ENCODE data around the gene LGALS9C.
"Not testable (repeated sequence)": the region's sequence is repeated elsewhere in the genome, so short reads cannot be mapped to it uniquely, and the experiment has no call there.

LGALS9C gene

DNA sequence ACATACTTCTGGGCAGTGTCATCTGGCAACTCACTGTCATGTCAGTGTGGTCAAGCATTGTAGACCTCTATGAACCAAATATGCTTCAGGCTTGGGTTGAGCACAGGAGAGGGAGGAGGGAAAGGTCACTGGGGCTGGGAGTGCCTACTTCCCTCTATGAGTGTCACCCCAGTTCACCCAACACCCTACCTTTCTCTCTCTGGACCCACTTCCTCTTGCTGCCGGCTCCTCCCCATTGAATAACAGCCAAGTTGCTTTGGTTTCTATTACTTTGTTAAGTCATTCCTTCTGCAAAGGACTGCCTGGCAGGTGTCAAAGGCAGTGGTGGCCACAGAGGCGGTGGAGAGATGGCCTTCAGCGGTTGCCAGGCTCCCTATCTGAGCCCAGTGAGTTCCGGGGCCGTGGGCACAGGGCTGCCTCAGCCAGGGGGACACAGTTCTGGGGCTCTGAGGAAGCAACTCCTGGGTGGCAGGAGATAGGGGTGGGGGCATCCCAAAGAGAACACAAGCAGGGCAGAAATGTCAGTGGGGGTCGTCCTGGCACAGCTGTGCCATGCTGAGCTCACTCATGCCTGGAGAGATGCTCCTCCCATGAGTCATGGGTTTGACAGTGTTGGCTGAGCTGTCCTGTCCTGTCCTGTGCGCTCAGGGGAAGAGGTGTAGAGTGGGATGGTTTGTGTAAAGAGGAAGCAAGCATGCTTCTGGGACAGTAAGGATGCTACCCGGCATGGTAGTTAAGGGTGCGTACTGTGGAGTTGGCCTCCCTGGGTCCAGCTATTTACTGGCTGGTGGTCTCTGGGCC is at the start of gene LGALS9C:
TSS of gene LGALS9C (plus strand) at position 282 of the 801 bp plus-strand sequence. CDS start at position 348, 66 bp downstream.
- DNase-seq (ENCODE audit: low read depth): peak; percentile 70
- H3K4me3 ChIP-seq (ENCODE audit: low read depth, low read length): not testable (repeated sequence)

DNA sequence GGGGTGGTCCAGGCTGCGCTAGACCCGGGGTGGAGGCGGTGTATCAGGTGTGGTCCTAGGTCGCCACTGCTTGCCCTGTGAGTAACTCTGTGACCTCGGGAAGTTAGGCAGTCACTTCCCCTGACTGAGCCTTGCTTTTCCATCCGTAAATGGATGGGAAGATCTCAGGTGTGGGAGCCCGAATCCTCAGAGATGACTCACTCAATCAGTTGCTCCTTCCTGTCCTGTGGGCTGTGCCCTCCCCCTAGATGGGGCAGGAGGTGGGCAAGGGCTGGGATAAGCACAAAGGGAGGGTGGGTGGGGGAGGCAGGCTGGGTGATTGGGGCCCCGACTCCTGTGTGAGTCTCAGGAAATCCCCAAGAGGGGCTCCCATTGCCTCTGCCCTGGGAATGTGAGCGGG is 44.4 kb upstream of the LGALS9C start:
- DNase-seq (ENCODE audit: low read depth); H3K4me3 ChIP-seq (ENCODE audit: low read depth, low read length): not testable (repeated sequence)

DNA sequence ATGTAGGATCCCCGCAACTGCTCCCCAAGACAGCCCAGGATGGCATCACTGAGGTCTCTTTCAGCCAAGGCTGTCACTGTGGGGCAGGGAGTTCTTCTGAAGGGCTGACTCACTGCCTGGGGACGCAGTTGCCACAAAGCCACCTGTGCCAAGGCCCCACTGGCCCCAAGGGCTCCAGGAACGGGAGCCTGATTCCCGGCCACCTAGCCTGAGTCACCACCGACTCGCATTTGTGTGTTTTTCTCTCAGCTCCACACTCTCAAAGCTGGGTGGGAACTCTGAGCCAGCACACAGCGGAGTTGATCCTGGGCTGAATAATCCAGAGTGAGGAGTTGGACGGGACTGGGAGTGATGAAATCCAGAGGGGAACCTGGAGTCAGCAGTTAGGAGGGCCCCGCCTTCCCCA is 37.1 kb upstream of the LGALS9C start:
- not testable (repeated sequence) for H3K4me3 ChIP-seq (ENCODE audit: low read depth, low read length); DNase-seq (ENCODE audit: low read depth)

DNA sequence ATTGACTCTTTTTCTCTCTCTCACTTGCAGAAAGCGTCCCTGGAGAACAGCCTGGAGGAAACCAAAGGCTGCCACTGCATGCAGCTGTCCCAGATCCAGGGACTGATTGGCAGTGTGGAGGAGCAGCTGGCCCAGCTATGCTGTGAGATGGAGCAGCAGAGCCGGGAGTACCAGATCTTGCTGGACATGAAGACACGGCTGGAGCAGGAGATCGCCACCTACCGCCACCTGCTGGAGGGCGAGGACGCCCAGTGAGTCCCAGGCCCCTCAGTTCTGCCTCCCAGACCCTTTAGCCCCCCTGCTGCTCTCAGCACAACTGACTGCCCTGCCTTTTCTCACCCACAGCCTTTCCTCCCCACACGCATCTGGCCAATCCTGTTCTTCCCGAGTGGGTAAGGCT is 34.5 kb upstream of the LGALS9C start:
- not testable (repeated sequence) for DNase-seq (ENCODE audit: low read depth); H3K4me3 ChIP-seq (ENCODE audit: low read depth, low read length)
- TF ChIP-seq, protein P1, sequence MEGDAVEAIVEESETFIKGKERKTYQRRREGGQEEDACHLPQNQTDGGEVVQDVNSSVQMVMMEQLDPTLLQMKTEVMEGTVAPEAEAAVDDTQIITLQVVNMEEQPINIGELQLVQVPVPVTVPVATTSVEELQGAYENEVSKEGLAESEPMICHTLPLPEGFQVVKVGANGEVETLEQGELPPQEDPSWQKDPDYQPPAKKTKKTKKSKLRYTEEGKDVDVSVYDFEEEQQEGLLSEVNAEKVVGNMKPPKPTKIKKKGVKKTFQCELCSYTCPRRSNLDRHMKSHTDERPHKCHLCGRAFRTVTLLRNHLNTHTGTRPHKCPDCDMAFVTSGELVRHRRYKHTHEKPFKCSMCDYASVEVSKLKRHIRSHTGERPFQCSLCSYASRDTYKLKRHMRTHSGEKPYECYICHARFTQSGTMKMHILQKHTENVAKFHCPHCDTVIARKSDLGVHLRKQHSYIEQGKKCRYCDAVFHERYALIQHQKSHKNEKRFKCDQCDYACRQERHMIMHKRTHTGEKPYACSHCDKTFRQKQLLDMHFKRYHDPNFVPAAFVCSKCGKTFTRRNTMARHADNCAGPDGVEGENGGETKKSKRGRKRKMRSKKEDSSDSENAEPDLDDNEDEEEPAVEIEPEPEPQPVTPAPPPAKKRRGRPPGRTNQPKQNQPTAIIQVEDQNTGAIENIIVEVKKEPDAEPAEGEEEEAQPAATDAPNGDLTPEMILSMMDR (IDR thresholded peaks at IDR 0.05; ENCODE audit: low read depth, low read length): peak; percentile 3

DNA sequence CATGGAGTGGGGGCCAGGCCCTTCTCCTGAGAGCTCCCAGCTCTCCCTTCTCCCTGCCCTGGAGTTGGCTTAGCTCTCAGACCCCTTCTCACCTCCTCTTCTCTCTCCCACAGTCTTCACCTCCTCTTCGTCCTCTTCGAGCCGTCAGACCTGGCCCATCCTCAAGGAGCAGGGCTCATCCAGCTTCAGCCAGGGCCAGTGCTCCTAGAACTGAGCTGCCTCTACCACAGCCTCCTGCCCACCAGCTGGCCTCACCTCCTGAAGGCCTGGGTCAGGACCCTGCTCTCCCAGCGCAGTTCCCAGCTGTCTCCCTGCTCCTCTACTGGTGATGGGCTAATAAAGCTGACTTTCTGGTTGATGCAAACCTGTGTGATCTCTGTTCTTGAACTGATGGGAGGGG is 34.1 kb upstream of the LGALS9C start:
- H3K4me3 ChIP-seq (ENCODE audit: low read depth, low read length); DNase-seq (ENCODE audit: low read depth): not testable (repeated sequence)

DNA sequence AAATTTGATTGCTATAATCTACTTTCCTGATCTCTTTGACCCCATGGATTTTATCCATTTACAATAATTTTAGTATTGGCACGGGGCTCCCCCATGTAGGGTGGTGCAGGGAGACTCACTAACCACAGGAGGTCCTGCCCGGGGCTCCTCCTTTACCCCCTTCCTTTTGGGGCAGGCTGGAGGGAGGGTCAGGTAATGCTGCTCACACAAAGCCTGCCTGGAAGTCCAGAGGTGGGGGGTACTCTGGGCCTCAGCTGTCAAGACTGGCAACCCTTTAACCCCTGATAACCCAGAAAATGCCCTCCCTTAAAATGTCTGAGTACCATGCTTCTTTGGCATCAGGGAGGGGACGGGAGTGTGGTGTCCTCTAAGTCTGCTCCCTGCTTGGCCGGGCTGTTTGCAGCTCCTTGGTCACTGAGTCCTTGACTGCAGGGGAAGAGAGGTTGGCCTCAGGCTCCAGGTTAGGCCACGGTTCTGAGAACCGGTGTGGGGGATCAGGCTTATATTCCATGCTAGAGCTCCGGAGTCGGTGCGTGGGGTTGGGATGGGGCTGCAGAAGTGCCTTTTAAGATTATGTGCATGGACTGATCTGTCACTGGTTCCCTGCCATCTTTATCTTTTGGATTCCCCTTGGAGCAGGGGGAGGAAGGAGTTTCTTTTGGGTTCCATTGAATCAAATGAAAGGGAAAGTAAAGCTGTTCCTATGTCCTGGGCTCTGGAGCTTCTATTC is 28.9 kb upstream of the LGALS9C start:
- not testable (repeated sequence) for DNase-seq (ENCODE audit: low read depth); H3K4me3 ChIP-seq (ENCODE audit: low read depth, low read length)

DNA sequence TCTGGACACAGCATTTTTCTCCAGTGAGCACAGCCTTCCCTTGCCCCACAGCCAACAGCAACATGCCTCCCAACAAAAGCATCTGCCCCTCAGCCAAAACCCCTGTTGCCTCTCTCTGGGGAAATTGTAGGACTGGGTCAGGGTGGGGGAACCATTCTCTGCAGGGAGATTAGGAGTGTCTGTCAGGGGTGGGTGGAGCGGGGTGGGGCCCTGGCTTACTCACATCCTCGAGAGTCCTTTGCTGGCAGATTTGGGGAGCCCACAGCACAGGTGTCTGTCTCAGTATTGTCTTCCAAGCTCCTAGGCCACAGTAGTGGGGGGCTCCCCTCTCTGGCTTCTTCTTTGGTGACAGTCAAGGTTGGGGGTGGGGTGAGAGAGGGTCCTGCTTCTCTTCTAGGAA is 28.3 kb upstream of the LGALS9C start:
- not testable (repeated sequence) for H3K4me3 ChIP-seq (ENCODE audit: low read depth, low read length); DNase-seq (ENCODE audit: low read depth)

DNA sequence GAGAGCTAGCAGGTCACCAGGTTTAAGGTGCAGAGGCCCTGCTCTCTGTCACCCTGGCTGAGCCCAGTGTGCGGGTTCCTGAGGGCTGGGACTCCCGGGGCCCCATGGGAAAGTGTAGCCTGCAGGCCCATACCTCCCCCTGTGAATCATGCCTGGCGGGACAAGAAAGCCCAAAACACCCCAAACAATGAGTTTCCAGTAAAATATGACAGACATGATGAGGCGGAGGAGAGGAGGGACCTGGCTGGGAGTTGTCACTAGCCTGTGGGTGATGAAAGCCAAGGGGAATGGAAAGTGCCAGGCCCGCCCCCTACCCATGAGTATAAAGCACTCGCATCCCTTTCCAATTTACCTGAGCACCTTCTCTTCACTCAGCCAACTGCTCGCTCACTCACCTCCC is 26.8 kb upstream of the LGALS9C start:
- H3K4me3 ChIP-seq (ENCODE audit: low read depth, low read length); DNase-seq (ENCODE audit: low read depth): not testable (repeated sequence)

DNA sequence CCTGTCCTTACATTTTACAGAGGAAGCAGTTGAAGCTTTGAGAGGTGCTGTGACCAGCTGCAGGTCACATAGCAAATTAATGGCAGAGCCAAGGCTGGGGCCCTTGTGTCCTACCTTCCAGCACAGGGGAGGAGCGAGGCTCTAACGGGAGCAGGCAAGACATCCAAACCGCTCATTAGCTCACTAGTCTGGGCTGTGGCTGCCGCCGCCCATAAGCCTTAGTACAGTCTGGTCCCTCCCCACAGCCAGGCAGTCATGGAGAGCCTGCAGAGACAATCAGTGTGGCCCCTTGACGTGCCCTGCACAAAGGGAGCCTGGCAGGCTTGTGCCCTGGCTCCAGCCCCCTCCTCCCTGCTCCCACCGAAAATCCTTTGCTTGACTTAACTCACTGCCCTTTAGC is 25.6 kb upstream of the LGALS9C start:
- DNase-seq (ENCODE audit: low read depth); H3K4me3 ChIP-seq (ENCODE audit: low read depth, low read length): not testable (repeated sequence)

DNA sequence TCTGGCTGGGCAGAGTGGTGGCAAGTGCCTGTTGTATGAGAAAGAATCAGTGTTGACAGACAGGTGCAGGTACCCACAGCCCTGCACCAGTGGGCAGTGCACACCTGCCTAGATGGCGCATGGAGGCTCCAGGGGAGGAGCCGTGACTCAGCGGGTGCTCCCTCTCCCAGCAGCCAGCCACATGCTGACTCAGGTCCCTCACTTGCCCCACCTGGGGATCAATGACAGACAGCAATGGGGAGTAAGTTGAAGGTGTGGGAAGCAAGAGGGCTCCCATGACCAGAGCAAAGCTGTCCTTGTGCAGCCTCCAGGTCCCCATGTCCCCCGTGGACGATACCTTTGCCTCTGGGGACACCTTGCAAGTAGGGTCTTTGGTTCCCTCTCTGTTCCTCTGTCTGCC is 24.6 kb upstream of the LGALS9C start:
- not testable (repeated sequence) for H3K4me3 ChIP-seq (ENCODE audit: low read depth, low read length); DNase-seq (ENCODE audit: low read depth)

DNA sequence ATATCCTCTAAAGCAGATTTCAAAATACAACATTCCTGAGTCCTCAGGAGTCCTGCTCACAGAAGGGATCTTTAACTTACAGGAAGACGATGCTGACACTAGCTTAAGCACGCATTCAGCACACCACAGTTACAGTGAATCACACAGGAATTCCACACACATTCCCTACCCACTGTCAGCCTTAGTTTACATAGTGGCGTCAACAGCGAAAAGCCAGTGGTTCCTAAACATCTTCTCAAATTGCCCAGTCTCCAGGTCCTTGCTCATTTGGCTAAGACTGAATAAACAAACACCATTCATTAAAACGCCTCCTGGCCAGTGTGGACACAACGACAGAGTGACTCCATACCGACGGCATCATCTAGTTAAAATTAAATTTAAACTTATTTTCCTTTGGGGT is 17.6 kb upstream of the LGALS9C start:
- H3K4me3 ChIP-seq (ENCODE audit: low read depth, low read length); DNase-seq (ENCODE audit: low read depth): not testable (repeated sequence)

DNA sequence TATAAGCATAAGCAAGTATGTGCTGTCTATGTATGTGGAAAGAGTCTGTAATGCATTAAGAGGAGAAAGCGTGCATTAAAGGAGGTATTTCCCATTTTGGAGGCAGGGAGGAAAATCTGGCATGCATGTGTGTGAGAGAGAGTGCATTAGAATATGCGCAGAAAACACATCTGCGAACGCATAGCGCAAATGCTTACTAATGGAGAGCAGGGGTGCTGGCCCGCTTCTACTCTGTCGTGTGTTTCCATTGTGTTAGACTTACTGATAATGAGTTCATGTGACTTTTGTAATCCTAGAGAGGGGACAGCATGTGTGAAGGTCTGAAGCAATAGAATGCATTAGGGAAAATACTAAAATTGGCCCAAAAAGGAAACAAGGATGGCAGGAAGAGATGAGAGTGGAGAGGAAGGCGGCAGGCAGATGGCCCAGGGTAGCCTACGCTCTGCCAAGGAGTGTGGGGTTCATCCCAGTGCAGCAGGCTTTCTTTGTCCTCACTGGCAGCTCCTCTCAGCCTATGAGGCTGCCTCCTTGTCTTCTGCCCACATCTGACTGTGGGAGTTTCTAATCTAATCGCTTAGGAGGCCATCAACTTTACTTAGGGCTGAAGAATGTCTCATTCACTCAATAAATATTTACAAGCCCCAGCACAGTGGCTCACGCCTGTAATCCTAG is 12.6 kb upstream of the LGALS9C start:
- H3K4me3 ChIP-seq (ENCODE audit: low read depth, low read length); DNase-seq (ENCODE audit: low read depth): not testable (repeated sequence)

DNA sequence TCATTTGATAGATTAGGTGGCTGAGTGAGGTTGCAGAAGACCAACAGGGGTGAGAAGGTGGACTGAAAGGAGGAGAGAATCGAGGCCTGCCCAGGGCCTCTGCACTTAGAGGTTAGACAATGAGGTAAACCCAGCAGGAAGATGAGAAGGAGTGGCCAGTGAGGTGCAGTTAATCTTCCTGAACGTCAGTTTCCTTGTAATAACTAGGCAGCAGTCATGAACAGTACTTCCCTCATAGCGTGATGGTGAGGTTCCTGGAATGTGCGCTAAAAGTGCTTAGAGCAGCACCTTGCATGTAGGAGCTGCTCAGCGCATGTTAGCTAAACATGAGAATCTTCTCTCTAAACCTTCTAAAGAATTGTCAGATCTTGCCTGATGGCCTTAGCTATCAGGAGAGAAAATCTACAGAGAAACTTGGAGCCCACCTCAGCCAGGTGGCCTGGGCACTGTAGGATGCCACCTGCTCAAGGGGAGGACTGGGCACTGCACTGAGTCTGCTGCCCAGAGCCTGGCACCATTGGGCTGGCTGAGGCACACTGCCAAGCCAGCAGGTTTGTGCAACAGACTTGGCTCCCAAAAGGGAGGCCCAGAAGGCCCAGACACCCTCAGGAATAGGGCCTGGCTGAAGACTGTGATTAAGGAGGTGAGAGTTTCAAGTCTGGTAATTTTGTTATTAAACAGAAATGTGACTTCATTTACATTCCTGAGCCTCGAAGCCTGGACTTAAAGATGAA is 10.2 kb upstream of the LGALS9C start:
- DNase-seq (ENCODE audit: low read depth): not testable (repeated sequence)

DNA sequence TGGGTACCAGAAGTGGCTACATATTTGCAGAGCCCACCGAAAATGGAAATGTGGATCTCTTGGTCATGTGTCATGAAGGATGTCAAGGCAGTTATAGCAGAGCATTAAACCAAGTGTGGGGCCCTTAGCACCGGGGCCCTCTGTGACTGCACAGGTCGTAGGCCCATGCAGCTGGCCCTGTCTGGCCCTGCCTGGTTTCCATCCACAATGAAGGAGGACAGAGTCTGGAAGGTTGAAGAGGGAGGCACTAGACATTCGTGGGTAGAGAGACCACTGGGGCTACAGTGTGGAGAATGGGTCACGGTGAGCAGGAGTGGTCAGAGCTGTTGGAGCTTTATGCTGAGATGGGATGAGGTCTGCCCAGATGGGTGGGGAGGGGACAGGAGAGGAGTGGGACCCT is 9.6 kb upstream of the LGALS9C start:
- not testable (repeated sequence) for DNase-seq (ENCODE audit: low read depth); H3K4me3 ChIP-seq (ENCODE audit: low read depth, low read length)

More for the DNA sequence above, 10.2 kb upstream of the LGALS9C start:
- not testable (repeated sequence) for H3K4me3 ChIP-seq (ENCODE audit: low read depth, low read length)

DNA sequence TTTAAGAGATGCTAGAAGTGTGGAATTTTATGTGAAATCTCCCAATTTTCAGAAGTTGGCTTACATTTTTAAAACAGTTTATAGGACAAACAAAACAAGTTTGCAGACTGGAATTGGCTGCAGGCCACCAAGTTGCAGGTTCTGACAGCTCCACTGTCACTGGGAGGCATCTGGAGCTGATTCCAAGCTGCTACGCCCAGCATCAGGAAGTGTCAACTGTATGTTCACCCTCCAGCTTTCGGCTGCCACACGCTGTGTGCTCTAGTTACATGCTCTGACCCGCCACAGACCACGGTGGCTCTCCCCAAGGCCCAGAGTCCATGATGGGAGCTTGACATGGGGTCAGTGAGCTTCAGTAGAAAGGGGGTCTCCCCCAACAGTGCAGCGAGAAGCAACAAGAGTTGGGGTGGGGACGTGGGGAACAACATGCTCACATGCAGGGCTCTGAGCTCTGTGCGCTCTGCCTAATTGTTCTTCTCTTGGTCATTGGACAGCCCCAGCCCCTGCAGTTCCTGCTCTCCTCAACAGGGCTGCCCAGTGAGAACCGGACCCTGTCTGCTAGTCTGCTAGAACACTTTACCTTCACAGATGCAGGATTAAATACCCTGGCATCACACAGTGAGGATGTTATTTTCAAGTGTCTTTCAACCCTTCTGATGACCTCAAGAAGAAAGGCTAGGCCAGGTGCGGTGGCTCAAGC is 8.0 kb upstream of the LGALS9C start:
- not testable (repeated sequence) for DNase-seq (ENCODE audit: low read depth); H3K4me3 ChIP-seq (ENCODE audit: low read depth, low read length)

DNA sequence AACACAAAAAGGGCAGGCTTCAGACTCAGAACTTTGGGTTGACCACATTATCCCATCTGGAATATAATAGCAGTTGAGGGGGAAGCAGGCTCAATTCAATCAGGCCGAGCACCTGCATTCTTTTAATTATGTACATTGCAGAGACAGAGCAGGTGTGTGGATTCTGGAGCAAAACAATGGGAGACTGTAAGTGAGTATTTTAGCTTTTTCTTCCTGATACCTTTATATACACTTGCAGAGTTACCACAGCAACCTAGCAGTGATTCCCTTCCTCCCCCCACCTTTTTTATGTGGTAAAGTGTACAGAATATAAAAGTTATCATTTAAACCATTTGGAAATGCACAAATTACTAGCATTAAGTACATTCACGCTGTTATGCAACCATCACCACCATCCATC is 6.8 kb upstream of the LGALS9C start:
- H3K4me3 ChIP-seq (ENCODE audit: low read depth, low read length); DNase-seq (ENCODE audit: low read depth): not testable (repeated sequence)

DNA sequence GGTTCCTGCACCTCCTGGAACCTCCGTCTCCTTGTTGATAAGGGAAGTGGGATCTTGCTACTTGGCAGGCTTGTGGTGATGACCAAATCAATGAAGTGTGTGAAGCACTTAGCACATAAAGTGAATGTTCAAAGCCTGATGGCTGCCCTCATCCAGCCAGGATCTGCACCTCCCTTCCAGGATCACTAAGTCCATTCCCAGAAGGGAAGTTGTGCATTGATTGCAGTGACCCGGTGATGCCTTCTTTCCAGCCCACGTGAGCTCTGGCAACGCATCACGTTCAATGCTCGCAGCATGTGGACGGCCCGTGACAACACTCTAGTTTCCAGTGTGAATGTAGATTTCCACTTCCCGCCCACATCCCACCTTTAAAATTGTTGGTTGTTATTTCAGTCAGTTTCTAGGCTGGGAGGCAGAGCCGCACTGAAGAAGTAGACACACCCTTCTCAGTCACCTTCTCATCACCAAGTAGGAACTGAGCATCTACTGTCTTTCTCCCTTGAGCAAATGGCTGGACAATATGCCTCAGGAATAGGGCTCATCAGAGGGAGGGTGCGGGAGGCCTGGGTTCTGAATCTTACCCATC is 6.2 kb upstream of the LGALS9C start:
- not testable (repeated sequence) for H3K4me3 ChIP-seq (ENCODE audit: low read depth, low read length); DNase-seq (ENCODE audit: low read depth)
